ENCODE results near the gene TLR6.
"Not testable (repeated sequence)": the region's sequence is repeated elsewhere in the genome, so short reads cannot be mapped to it uniquely, and the experiment has no call there.

TLR6 gene

GRCh38 chr4:38821739-38822138 lies 34.9 kb downstream of the TLR6 start:
- DNase-seq: no peak

- no peak for DNase-seq
Observed at GRCh38 chr4:38820329-38821061, 36.1 kb downstream of the TLR6 start.

- DNase-seq: no peak
Observed at GRCh38 chr4:38819569-38819968, 37.0 kb downstream of the TLR6 start.

- no peak for DNase-seq
Observed at GRCh38 chr4:38818441-38818976, 38.1 kb downstream of the TLR6 start.

- peak in 1 of 2 donors; percentile 43 for DNase-seq
Observed at GRCh38 chr4:38815885-38816782, 40.5 kb downstream of the TLR6 start.

- DNase-seq: no peak
Observed at GRCh38 chr4:38814386-38814785, 42.2 kb downstream of the TLR6 start.

- DNase-seq: no peak
Observed at GRCh38 chr4:38811297-38811696, 45.3 kb downstream of the TLR6 start.

- not testable (repeated sequence) for DNase-seq
Observed at GRCh38 chr4:38807462-38807861, 49.2 kb downstream of the TLR6 start.

- not testable (repeated sequence) for DNase-seq
Observed at GRCh38 chr4:38806251-38806650, 50.4 kb downstream of the TLR6 start.

GRCh38 chr4:38805530-38806145 lies 51.0 kb downstream of the TLR6 start:
- peak; percentile 34 to 64 for DNase-seq

GRCh38 chr4:38804654-38805295 lies 51.8 kb downstream of the TLR6 start, which contains the start of gene TLR1:
Gene TLR1 (minus strand): TSS chr4:38804791. CDS start chr4:38798831, 5,960 bp downstream.
- DNase-seq: peak; percentile 48 to 80

- DNase-seq: peak; percentile 26 to 27
Observed at GRCh38 chr4:38803833-38804653, 52.6 kb downstream of the TLR6 start.

GRCh38 chr4:38802561-38803355 lies 53.9 kb downstream of the TLR6 start:
- no peak for DNase-seq

- no peak for DNase-seq
Observed at GRCh38 chr4:38800961-38801450, 55.6 kb downstream of the TLR6 start.

GRCh38 chr4:38800366-38800765 lies 56.3 kb downstream of the TLR6 start:
- no peak for DNase-seq

- DNase-seq: no peak
Observed at GRCh38 chr4:38795087-38795486, 61.5 kb downstream of the TLR6 start.

- no peak for DNase-seq
Observed at GRCh38 chr4:38794051-38794450, 62.6 kb downstream of the TLR6 start.

- DNase-seq: no peak
Observed at GRCh38 chr4:38791010-38791409, 65.6 kb downstream of the TLR6 start.

GRCh38 chr4:38788317-38788716 lies 68.3 kb downstream of the TLR6 start:
- no peak for DNase-seq

- DNase-seq: no peak
Observed at GRCh38 chr4:38787693-38788092, 68.9 kb downstream of the TLR6 start.
